Fibroblast of skin of abdomen (primary cell): Measurements from ENCODE around the gene PRKG1.
"Not testable (repeated sequence)": the region's sequence is repeated elsewhere in the genome, so short reads cannot be mapped to it uniquely, and the experiment has no call there.

Experiments used
- DNase-seq: peaks from one replicate; pipeline ENCODE4 v3.0.0-alpha.2; 2013

PRKG1 gene

DNA sequence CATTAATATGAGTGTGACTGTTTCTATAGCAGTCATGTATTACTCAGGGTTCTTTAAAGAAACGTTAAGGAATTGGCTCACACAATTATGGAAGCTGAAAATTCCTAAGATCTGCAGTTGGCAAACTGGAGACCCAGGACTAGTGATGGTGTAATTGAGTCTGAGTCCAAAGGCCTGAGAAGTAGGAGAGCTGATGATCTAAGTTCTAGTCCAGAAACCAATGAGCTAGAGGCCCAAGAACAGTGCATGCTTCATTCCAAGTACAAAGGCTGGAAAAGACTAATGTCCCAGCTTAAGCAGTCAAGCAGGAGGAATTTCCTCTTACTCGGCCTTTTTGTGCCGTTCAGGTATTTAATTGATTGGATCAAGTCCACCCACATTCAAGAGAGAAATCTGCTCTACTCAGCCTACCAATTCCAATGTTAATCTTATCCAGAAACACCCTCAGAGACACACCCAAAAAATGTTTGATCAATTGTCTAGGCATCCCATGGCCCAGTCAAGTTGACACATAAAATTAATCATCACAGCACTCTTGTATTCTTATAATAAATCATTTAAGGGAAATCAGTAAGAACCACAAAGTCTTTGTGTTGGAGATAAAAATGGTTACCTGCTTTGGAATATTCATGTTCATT, 312.1 kb downstream of the PRKG1 start:
- DNase-seq = peak; percentile 40

DNA sequence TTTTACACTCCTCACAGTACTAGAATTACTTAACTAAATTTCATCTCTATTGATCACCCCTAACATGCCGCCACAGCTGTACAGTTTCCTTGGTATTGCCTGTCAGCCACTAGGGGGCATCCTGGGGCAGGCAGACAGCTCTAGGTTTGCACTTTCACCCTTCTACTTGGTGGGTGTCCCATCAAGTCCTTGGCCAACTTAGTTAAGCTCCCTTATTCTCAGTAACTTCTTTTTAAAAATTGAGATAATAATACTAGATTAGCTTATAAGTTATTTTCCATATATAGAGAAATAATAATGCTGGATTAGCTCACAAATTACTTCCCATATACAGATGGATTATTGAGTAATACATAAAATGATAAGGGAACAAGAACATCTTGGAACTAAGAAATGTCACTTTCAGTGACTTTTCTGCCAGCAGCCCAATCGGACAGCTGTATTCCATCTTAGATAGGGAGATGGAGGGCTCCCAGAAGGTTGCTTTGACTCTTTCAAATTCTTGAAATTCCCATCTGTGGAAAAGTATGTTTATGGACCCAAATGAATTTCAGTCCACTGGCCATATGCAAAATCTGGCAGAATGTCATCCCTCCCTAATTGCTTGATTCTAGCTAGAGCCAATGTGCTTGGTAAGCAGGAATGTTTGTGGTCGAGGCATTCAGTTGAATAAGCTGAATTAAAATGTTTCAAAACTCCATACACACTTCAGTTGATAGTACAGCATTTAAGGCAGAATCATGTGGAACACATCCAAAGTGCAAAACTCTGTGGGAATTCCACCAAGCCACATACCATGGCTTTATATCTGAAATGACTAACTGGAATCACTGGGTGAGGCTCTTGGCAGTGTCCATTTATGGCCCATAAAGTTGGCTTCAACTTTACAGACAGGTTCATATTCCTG, 315.4 kb downstream of the PRKG1 start:
- peak; percentile 100 for DNase-seq

DNA sequence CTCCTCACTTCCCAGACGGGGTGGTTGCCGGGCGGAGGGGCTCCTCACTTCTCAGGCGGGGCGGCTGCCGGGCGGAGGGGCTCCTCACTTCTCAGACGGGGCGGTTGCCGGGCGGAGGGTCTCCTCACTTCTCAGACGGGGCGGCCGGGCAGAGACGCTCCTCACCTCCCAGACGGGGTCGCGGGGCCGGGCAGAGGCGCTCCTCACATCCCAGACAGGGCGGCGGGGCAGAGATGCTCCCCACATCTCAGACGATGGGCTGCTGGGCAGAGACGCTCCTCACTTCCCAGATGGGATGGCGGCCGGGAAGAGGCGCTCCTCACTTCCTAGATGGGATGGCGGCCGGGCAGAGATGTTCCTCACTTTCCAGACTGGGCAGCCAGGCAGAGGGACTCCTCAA, 318.7 kb downstream of the PRKG1 start:
- DNase-seq = not testable (repeated sequence)

DNA sequence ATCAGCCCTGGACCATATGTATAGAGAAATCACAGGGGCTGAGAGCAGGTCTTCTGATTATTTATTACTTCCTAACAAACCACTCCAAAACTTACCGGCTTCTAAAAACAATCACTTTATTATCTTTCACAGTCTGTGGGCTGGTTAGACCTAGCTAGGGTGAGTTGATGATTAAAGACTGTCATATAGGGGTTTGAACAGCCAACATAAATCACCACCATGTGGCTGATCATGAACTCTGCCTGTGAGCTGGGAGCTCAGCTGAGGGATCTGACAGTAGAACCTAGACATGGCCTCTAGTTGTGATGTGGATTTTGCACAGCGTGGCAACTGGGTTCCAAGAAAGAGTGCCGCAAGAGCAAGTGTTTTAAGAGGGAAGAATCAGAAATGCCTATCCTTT, 319.8 kb downstream of the PRKG1 start:
- DNase-seq = peak; percentile 27

DNA sequence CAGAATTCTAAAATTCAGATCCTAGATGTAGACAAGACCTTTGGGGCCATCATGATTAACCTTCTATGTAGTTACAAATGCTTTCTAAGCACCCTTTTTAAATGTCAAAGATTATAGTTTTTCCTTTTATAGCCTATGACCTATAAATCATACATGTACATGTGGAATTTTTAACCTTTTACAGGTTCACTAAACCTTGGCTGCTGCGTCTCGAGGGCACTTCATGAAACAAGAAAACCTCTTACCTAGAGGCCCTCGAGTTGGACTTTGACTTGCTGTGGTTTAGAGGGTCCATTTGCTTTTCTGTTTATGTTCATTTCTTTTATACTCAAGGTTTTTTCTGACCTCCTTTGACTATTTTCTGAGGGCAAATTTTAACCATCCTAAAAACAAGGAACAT, 323.0 kb downstream of the PRKG1 start:
- no peak for DNase-seq

DNA sequence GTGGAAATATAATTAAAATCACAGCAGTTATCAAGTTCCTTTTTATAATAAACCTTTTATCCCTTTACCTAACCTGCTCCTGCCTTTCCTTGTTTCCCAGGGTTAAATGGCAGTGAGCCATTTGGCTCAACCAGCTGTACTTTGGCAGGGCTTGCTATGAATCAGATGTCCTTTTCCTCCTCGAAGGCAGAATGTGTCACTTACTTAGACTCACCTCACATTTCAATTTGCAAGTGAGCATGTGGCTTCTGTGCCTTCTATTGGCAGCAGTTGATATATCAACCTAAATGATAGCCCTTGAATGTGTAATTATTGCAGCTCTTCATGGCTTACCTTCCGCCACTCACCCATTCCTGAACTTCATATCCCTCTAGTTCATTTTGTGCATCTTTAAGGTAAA, 323.4 kb downstream of the PRKG1 start:
- DNase-seq = peak; percentile 69

DNA sequence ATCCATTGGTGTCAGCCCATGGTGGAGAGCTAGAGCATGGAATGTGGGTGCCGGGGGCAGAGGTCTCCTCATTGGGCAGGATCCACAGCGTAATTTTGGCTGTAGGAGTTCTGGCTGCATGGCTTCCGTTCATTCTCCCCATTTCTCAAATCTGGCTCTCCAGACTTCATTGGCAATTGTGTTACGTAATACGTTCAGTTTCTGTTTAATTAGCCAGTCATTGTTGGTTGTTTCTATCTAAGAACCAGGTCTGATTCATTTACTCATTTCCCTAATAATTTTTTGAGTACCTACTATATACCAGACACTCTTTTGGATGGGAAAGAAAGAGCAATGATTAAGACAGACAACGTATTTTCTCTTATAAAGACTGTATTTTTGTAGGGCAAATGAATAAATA, 325.6 kb downstream of the PRKG1 start:
- DNase-seq = no peak

DNA sequence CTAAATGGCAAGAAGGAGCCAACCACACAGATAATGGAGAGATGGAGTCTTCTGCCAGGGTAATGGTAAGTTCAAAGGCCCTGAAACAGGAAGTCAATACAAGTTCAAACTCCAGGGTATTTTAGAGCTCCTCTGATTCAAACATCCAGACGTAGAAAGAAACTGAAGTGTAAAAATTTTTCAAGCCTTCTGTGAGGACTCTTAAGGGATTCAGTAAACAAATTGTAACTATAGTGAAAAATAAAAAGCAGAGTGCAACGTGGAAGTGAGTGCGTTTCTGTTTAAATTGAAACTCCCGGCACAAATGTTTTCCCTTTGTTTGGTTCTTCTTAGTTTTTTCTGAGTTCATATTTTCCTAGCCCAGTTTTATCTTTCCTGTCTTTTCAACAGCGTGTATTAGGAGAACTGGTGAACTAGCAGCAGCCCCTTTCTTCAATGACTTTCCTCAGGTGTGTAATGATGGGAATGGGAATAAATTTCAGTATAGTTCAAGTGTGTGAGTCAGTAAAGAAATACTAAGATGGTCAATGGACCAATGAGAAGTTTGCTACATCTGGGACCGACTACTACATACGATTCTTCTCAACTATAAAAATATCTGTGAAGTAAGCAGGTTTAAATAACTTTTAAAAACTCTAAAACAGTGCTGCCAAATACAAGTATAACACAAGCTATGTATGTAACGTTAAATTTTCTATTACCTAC, 326.3 kb downstream of the PRKG1 start:
- DNase-seq = no peak

DNA sequence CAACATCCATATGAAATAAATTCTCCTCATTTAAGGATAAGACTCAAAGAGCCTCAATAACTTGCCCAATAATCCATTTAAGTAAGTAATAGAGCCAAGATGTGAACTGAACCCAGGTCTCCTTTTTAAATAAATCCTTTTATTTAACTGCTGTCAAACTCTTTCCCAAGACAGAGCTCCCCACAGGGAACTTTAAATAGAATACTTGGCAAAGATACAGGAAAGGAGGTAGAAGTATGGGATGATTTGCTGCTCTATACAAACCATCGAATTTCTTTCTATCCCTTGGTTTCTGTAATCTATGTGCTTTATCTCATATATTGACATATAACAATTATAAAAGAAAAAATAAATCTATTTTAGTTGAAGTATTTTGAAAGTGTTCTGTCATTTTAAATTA, 329.2 kb downstream of the PRKG1 start:
- DNase-seq = peak; percentile 72

DNA sequence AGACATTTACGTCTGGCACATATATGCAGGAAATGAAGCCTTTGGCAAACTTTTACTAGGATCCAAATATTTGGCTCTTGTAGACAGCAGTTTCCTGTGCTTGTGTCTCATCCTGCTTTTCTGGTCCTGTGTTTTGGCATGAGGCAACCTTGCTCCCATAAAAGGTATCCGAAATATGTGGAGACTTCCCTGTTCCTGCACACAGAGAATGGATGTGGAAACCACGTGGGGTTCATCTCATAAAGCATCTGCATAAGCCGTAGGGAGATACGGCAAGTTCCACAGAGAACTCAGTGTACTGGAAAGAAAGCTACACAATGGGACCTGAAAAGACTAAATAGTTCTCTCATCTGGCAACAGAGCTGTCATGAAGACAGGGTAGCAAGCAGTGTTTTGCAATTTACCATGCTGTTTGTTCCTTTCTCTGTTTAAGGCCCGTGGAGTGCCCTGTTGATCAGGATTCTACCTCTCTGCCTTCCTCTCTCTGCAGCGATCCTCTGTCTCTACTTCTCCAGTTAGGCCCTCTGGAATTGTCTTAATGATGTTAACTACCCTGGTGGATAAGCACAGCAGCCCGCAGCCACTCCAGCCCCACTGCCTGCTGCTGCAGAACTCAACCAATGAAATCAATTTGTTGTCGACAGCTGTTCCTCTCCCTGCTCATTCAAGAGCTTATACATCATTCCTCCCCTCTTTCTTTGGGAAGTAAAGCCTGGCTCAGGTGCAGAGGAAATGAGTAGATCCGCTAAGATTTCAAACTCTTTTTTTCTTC, 331.5 kb downstream of the PRKG1 start:
- peak; percentile 82 for DNase-seq

DNA sequence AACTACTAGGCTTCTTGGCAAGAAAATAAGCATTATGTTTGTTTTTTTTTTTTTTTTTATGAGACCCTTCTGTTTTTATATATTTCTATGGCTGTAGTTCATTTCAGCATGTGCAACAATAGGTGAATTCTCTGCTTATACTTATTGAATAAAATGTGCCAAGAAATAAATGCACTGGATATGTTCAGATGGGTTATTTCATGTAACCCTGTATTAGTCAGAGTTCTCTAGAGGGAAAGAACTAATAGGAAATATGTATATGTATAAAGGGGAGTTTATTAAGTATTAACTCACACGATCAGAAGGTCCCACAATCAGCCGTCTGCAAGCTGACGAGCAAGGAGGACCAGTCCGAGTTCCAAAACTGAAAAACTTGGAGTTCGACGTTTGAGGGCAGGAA, 332.3 kb downstream of the PRKG1 start:
- DNase-seq = no peak

DNA sequence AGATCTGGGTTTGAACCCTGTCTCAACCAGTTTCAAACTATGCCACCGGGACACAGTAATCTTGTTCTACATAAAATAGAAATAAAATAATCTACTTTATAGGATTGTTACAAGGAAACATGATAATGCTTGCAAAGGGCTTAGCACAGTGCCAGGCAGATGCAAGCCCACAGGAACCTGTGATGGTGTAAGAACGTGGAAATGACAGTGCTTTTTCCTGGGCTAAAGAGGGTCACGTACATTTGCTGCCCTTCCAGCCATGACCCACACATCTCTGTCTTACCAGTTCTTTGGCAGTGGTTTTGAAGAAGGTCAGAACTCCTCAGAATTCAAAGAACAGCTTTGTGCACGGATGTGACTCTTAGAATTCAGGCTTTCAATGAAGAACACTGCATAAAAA, 342.2 kb downstream of the PRKG1 start:
- DNase-seq = no peak

DNA sequence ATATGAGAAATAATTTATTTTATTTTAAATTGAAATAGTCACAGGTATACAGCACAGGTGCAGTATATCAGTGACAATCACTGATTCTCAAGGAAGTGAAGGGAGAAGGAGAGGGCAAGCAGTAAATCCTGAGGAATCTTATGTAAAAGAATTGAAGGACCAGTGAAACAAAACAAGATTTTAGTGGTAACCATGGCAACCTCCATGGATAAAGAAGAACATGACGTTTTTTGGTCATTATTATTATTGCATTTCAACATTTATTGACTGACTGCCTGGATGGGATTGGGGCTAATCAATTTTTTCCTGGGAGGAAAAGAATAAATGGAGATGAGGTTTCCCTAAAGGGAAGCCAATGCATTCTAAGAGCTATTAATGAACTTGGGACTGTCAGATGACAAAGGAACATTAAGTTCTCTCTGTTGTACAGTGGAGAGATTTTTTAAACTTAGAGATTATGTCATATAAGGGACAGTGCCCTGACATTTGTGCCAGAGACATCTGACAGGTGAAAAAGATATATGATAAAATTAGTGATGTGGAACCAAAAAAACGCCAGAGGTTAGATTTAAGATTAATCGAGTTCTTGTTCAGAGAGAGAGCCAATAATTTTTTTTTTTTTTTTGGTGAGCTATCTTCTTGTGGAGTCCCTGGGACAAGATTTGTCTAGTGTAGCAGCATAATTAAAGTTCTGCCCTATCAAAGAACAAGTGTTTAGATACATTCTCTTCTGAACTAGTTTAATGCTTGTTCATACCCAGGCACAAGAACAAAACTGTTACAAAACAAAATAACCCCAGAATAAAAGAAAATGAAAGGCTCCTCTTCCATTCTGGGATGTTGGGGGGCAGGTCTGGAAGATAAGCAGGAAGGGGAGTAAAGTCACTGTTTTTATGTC, 345.2 kb downstream of the PRKG1 start:
- no peak for DNase-seq

DNA sequence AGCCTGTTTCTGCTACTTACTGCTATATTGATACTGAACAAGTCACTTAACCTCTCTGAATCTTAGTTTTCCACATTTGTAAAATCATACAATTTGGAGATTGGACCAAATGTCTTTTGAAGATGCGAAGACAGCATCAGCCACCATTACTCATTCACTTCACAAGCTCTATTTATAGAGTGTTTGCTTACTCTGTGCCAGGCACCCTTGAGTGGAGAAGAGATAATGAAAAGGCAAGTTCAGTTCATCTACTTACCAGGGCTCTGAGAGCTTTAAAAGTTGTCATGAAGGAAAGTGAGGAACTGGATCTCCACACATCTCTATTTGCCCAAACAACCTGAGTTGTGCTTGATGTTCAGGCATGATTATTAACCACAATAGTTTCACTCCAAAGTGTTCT, 347.6 kb downstream of the PRKG1 start:
- no peak for DNase-seq

DNA sequence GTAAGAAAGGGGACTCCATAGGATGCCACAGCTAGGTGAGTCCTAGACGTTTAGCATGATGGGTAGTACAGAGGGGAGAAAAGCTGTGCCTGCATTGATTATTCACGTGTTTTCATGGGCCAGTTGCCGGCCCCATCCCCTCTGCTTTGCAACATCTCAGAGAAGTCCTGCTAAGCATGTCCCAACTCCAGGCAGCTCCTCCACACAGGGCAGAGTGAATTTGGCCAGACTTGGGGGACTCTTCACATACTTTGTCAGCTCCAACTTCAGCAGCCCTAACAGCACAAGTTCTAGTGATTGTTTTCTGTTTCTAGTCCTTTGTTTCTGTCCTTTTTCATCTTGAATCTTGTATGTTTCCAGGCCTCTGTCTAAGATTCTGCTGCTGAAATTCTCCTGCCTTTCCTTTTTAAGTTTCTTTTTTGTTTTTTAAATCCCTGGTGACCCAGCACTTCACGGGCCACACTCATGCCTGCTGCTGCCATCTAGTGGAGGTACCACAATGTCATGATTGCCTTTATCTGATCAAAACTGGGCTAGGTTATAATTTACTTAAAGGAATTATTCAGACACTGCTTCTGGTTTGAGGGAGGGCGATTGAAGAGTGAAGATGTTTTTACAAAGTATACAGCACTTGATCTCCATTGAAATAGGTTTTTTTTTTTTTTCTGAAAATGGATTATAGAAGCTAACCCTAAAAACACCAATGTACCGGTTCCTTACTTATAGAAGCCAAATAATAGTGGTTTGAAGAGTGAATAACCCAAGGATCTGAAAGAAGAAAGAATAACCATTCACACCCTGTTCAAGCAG, 348.2 kb downstream of the PRKG1 start:
- peak; percentile 66 for DNase-seq

DNA sequence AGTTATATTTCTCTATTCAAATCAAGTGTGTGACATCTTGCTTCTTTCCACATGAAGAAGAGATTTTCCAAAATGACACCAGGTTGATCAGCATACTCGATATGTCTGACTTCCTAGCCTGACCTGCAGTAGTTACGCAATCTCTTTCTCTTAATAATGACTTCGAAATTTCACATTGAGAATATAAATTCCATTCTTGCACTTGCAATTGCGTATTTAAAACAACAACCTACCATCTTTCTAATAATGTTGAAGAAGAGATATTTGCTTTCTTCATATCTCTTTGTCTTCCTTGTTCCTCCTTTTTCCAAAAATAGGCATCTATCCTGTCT, 348.8 kb downstream of the PRKG1 start:
- no peak for DNase-seq

DNA sequence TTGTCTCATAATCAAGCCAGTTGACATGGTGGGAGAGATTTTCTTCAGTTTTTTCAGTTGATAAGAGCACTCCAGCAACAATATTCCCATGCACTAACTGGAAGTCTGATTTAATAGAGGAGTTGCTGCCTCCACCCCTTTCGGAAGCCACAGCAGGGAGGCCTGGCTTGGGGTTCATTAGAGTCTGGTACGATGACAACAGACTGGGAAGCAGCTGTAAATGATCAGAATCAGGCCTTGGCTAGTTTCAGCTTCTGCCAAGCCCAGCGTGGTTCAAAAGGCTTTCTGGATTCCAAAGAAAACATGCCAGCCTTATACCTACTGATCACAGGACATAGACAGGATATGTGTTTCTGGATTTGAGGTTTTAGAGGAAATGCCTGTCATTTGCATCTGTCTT, 351.1 kb downstream of the PRKG1 start:
- DNase-seq = peak; percentile 39

DNA sequence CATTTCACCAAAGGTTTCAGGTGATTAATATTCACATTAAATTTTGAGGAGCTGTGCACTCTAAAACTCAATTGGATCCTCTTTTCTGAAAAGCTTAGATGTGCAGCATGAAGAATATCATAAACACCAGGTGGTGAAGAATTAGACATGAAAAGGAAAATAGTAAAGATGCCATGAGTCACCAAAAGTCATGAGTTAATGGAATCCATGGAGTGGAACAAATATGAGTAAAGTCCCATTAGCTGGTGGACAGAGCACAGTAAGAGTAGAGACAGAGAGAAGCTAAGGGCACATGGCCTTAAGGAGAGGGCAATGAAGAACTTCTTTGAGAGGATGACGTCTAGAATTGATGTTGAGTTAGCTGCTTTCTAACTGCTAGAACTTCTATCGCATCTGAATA, 353.5 kb downstream of the PRKG1 start:
- no peak for DNase-seq

DNA sequence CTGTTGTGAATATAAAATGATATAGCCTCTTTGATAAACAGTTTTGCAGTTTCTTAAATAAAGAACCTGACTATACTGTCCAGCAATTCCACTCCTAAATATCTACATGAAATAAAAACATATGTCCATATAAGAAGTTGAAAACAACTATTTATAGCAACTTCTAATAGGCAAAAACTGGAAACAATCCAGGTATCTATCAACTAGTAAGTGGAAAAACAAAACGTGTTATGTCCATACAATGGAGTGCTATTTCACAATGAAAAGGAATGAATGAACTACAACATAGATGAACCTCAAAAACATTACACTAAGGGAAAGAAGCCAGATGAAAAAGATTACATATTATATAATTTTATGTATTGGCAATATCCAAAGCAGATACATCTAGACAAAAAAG, 356.2 kb downstream of the PRKG1 start:
- DNase-seq = no peak

DNA sequence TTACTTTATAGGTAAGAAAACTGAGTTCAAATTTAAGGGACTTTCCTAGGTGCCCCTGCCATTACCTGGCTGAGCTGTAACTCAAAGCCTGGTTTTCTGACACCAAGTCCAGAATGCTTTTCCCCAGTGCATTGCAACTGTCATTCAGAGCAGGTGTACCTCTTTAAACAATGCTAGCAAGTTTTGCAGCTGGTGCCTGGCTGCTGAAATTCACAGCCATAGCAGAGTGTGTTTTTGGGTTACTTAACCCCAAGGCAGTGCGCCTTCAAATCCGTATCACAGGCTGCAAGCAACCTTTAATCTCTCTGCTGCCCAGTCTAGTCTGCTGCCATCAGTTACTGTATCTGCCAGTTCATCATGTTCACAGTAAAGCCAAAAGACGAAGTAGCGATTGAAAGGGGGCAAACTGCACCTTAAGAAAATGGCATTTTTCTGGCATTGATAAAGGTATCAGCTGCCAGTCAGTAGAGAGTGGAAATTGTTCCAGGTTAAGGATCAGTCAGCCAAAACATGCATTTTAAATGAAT, 359.7 kb downstream of the PRKG1 start:
- DNase-seq = no peak

DNA sequence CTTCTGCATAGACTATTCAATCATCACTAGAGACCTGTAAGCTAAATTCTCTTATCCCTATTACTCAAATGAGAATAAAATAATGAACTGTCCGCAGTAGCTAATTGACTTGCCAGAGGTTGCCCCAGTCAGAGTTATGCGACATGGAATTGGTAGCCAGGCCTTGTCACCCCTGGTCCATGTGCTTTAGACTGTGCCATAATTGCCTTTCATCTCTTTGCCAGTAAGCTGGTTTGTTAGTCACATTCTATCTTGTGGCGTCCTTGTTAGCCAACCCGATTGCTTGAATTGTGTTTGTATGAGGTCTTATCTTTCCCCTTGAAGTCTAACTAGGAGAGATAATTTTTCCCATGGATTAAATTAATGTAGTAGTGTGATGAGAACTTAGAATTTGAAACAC, 362.5 kb downstream of the PRKG1 start:
- DNase-seq = no peak
